UCSD-AML1 (cell line): ENCODE measurements around the gene SLC13A4.
"Not testable (repeated sequence)": the region's sequence is repeated elsewhere in the genome, so short reads cannot be mapped to it uniquely, and the experiment has no call there.

Source experiments
- DNase-seq: peaks from one replicate; lab custom pipeline; 2025; ENCODE audit not compliant: unreplicated experiment; lab: John Stamatoyannopoulos, UW

SLC13A4 gene

GRCh38 chr7:135753616-135754413, 25.8 kb upstream of the SLC13A4 start:
- no peak for DNase-seq

GRCh38 chr7:135748770-135749169, 20.8 kb upstream of the SLC13A4 start, which contains the start of gene FAM180A:
Gene FAM180A (minus strand): TSS chr7:135748813. CDS start chr7:135748580, 233 bp downstream.
- DNase-seq: no peak

GRCh38 chr7:135747366-135747765, 19.4 kb upstream of the SLC13A4 start:
- DNase-seq: no peak

GRCh38 chr7:135745703-135746312, 17.8 kb upstream of the SLC13A4 start:
- no peak for DNase-seq

GRCh38 chr7:135744938-135745702, 17.1 kb upstream of the SLC13A4 start:
- DNase-seq: no peak

GRCh38 chr7:135743907-135744731, 16.1 kb upstream of the SLC13A4 start:
- no peak for DNase-seq

- no peak for DNase-seq
These were observed 14.4 kb upstream of the SLC13A4 start for GRCh38 chr7:135742371-135742770.

GRCh38 chr7:135741905-135742304, 13.9 kb upstream of the SLC13A4 start:
- DNase-seq: no peak

DNA sequence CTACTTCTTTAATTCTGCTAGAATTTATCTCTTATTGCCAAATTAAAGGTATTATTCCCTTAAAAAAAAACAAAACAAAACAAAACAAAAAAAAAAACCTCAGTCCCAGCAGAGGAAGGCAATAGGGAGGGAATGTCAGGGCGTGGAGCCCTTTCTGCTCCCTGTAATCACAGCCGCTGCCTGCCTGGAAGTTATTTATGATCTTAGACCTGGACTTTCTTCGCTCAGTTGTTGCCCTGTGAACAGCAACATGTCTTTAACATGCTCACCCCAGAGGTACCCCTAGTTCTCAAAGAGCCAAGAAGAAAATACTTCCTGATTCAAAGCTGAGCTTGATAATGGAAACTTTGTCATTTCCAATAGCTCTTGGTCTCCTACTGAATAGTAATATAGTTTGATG, 12.9 kb upstream of the SLC13A4 start:
- DNase-seq: no peak

GRCh38 chr7:135737306-135737647, 9.3 kb upstream of the SLC13A4 start:
- not testable (repeated sequence) for DNase-seq

DNA sequence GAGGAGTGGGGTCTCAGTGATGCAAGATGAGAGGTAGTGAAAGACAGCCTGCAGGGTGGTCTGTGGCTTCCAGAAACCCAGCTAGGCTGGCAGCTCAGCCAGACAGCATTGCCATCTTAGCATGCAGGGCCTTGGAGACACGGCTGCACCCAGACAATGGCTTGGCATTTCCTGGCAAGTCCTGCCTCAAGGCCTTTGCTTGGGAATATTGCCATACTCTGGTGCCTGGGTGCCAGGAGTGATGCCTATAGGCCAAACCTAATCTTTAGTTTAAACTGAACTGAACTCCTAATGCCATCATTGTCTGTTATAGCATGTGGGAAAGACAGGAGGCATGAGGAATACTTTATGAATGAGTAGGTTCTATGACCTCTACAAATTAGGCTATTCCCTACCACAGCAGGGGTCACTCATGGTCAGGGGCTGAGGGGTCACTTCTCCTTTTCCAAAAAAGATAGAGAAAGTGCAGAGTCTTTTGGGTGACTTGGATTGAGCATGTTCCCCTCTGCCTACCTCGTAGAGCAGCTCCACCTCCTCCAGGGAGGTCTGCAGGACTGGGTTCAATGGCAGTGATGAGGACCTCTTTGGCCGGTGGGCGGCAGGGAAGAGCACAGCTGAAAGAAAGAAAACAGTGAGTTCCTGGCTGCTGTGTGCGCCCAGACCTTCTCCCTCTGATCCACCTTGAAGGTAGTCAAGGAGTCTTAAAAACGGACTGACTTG, 8.8 kb upstream of the SLC13A4 start:
- DNase-seq: no peak

GRCh38 chr7:135734343-135734689, 6.3 kb upstream of the SLC13A4 start:
- DNase-seq: no peak

GRCh38 chr7:135733603-135734342, 5.8 kb upstream of the SLC13A4 start:
- DNase-seq: no peak

DNA sequence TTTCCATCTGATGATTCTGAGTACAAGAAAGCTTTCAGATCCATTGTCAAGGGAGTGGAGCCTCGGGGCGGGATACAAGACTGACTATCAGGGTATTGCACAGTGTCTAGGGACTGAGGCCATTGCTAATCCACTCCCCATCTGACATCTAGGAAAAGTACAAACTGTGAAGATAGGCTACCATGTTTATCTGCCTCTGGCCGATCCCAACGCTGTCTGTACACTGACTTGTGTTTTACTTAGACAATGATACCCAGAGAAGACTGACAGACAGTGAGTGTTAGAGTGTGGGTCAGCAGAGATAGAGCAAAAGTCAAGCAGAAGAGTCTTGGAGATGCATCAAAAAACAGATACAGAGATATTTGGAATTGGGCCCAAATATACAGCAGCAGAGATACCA, 3.1 kb upstream of the SLC13A4 start:
- no peak for DNase-seq

GRCh38 chr7:135729230-135729629, 1.2 kb upstream of the SLC13A4 start:
- no peak for DNase-seq

DNA sequence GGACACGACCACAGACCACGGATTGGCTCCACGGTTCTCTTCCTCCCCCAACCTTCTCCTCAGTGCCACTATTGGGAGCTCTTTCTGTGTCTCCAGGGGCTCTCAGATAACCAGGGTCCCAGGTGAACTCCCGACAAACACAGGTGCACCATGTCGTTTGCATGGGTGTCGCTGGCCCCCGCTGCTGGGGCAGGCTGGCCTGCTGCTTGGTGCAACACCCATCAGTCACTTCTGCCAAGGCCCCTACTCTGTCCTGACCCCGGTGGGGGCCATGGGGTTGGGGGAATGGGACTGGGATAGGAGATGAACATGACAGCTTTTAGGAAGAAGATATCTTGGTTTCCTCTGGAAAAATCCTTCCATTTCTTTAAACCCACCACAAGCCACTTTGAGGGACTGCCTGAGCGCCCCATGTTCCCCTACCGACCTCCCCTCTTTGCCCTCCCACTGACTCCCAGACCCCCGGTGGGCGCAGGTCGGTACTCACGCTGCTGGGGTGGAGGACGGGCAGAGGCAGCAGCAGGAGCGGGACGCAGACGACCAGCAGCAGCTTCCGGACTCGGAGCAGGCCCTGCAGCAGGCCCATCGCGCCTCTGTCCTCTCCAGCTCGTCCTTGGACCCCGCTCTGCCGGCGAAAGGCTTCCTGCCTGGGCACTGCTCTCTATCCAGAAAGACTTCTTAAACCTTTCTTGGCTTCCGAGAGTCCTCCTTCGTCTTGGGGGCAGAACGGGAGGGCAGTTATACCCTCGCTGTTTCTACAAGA, 894 bp downstream of the SLC13A4 start:
- no peak for DNase-seq

DNA sequence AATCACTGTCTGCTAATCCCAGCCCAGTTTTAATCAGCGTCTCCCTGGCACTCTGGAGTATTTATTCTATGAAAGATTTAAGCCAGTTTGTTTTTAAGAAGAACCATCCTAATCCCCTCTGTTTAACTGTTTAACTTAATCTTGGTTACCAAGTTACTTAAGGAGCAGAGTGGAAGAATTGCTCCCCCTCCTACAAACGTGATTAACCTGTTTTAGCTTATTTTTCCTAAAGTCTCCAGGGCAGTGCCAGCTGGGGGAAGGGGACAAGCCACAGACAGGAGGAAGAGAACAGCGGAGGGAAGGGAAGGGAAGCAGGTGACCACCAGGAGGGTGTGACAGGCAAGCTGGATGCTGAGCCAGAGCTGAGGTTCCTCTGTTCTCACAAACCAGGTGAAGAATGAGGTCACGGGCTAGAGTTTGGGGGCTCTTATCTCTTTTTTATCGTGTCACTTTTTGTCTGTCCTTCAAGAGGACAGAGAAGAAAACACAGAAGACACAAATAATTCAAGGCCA, 1.7 kb downstream of the SLC13A4 start:
- DNase-seq: no peak

DNA sequence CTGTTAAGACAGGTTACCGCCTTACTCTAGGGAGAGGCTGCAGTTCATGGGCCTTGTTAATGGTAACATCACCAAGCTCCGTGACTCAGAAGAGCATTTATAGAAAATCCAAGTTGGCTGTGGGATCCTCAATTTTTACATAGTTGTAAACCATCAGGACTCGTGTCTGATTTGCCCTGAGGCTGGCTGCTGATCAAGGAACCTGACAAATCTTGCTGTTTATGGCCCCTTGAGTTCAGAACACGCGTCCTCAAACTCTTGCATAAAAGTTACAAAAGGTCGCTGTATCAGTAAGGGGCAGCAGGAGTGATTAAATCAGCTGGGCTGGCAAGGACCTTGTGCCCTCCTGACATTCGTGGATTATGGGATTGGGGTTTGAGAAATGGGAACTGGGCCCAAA, 4.6 kb downstream of the SLC13A4 start:
- no peak for DNase-seq
